K562 (cell line): ENCODE data around the gene GTF2A1. TPM values are rescaled to one million over a fixed set of nuclear protein-coding genes. Genes with fewer than 3 reads are reported as not detected.

ENCODE experiments used
- ATAC-seq: fragments of 200-7000 bp; cut with Tn5 transposase; 3 replicates; pipeline ENCODE4 v1.9.1; 2020; ENCODE audit warnings: moderate library complexity
- BruUV-seq: library from RNA; stranded (reverse); fragments of 400-500 nt; replicated peaks from 2 replicates; lab custom pipeline; 2021; lab: Mats Ljungman, UMichigan
- CTCF ChIA-PET: fragments of 300-600 bp; formaldehyde crosslinking; extraction: SDS; loops from one replicate; lab custom pipeline; 2021; ENCODE audit warnings: low intra/inter-chr PET ratio; lab: Yijun Ruan, JAX
- POLR2A ChIA-PET: fragments of 300-600, 350-650 bp; sonication (Branson Sonifier 250); formaldehyde crosslinking; extraction: SDS; loops from one replicate; lab custom pipeline; 2021; ENCODE audit warnings: antibody characterized with exemption, inconsistent platforms; lab: Yijun Ruan, JAX
- DNase-seq, 4 experiments: peaks; one replicate each; pipeline versions ENCODE4 v3.0.0 to v3.0.0-alpha.2; 2011 to 2018; ENCODE audit warnings: low spot score in 3 of 4, mixed read lengths in 3 of 4; ENCODE audit errors: extremely low read depth in 1 of 4
- FAIRE-seq: peaks from 2 replicates; lab custom pipeline; 2011; peaks lifted over from hg19 to GRCh38; lab: Jason Lieb, UNC
- H2AFZ ChIP-seq: 2 replicates; pipeline ENCODE4 v1.6.0; 2011; ENCODE audit warnings: low read depth, low read length, control low read depth, inconsistent platforms
- H3K27ac ChIP-seq: fragments of 200-600 bp; 3 replicates; pipeline ENCODE4 v1.8.0; 2011; ENCODE audit warnings: low read depth, mild to moderate bottlenecking, control low read depth, inconsistent platforms, low read length, moderate library complexity, mixed read lengths; ENCODE audit errors: extremely low read depth
- H3K27me3 ChIP-seq, 2 experiments: fragments of 300-600 bp in 1 of 2; 2 replicates in 1 of 2; 3 replicates in 1 of 2; pipeline versions ENCODE4 v1.6.0 to v1.8.0; 2011; ENCODE audit warnings: inconsistent platforms in 2 of 2, low read length in 2 of 2, mild to moderate bottlenecking in 1 of 2, mixed read lengths in 1 of 2, moderate library complexity in 1 of 2; ENCODE audit not compliant: control insufficient read depth in 2 of 2, insufficient read depth in 2 of 2
- H3K36me3 ChIP-seq: fragments of 300-600 bp; 3 replicates; pipeline ENCODE4 v1.8.0; 2011; ENCODE audit warnings: mild to moderate bottlenecking, low read length, inconsistent platforms; ENCODE audit not compliant: control insufficient read depth, insufficient read depth
- H3K4me1 ChIP-seq, 2 experiments: fragments of 200-600 bp in 1 of 2; replicated peaks in 1 of 2; 2 replicates in 1 of 2; 3 replicates in 1 of 2; pipeline versions ENCODE4 v1.5.1 to v1.8.0; 2011; ENCODE audit warnings: inconsistent platforms in 2 of 2, low read length in 2 of 2, mild to moderate bottlenecking in 1 of 2, mixed read lengths in 1 of 2, moderate library complexity in 1 of 2; ENCODE audit not compliant: control insufficient read depth in 2 of 2, insufficient read depth in 2 of 2
- H3K4me2 ChIP-seq: 2 replicates; pipeline ENCODE4 v1.6.1; 2011; ENCODE audit warnings: low read length, control low read depth, inconsistent platforms, mixed read lengths; ENCODE audit not compliant: insufficient read depth
- H3K4me3 ChIP-seq: fragments of 200-600 bp; sonication (generic), shearing (Covaris generic); 2 replicates; pipeline ENCODE4 v1.5.1; 2016; ENCODE audit warnings: control low read depth, inconsistent platforms
- H3K79me2 ChIP-seq: fragments of 200-600 bp; 3 replicates; pipeline ENCODE4 v1.8.0; 2011; ENCODE audit warnings: low read length, inconsistent platforms; ENCODE audit not compliant: control insufficient read depth, insufficient read depth
- H3K9ac ChIP-seq, 2 experiments: 2 replicates each; pipeline versions ENCODE4 v1.6.0 to v1.6.1; 2011; ENCODE audit warnings: low read depth in 2 of 2, low read length in 2 of 2, control low read depth in 1 of 2, inconsistent platforms in 1 of 2, mild to moderate bottlenecking in 1 of 2, mixed read lengths in 1 of 2; ENCODE audit not compliant: insufficient read depth in 1 of 2
- H3K9me1 ChIP-seq: one replicate; pipeline ENCODE4 v1.6.0; 2011; ENCODE audit warnings: inconsistent platforms, mild to moderate bottlenecking, low read length, moderate library complexity; ENCODE audit not compliant: control insufficient read depth, insufficient read depth
- H3K9me3 ChIP-seq: replicated peaks from 2 replicates; pipeline ENCODE4 v1.5.1; 2011; ENCODE audit warnings: low read depth, low read length, inconsistent platforms; ENCODE audit not compliant: control insufficient read depth, insufficient read depth
- H4K20me1 ChIP-seq: replicated peaks from 2 replicates; pipeline ENCODE4 v1.6.1; 2011; ENCODE audit warnings: low read length, inconsistent platforms, mixed read lengths; ENCODE audit not compliant: control insufficient read depth, insufficient read depth
- ASH1L ChIP-seq: fragments of 450-650 bp; IDR thresholded peaks from 2 replicates; pipeline ENCODE4 v1.6.1; 2018; ENCODE audit warnings: borderline replicate concordance, mild to moderate bottlenecking, low read depth; ENCODE audit not compliant: partially characterized antibody
- BDP1 ChIP-seq: IDR thresholded peaks from 3 replicates; pipeline ENCODE4 v1.6.1; 2011; ENCODE audit not compliant: insufficient read length, insufficient read depth
- CREBBP ChIP-seq: IDR thresholded peaks from one replicate; pipeline ENCODE4 v1.6.1; 2012; ENCODE audit warnings: low read depth, mild to moderate bottlenecking, control low read depth, inconsistent platforms, low read length
- ERF ChIP-seq: fragments of 450-650 bp; formaldehyde crosslinking; IDR thresholded peaks from 2 replicates; pipeline ENCODE4 v1.4.0; 2020; ENCODE audit warnings: mild to moderate bottlenecking, mixed read lengths
- ETV1 ChIP-seq: fragments of 450-650 bp; conservative IDR thresholded peaks from 2 replicates; pipeline ENCODE4 v1.6.1; 2016; ENCODE audit warnings: missing genetic modification characterization, control low read depth, low read depth, missing compliant biosample characterization
- FOSL1 ChIP-seq: fragments of 200-800 bp; sonication (Bioruptor generic); conservative IDR thresholded peaks from 2 replicates; pipeline ENCODE4 v1.6.1; 2016; ENCODE audit warnings: missing genetic modification characterization, missing compliant biosample characterization
- FOXJ2 ChIP-seq: fragments of 200-800 bp; sonication (Bioruptor generic); IDR thresholded peaks from 2 replicates; pipeline ENCODE4 v1.6.1; 2016; ENCODE audit warnings: missing genetic modification characterization, missing compliant biosample characterization
- FOXK2 ChIP-seq, 2 experiments: fragments of 450-650 bp; IDR thresholded peaks in 1 of 2; conservative IDR thresholded peaks in 1 of 2; 2 replicates each; pipeline ENCODE4 v1.6.1; 2016; ENCODE audit warnings: low read depth in 2 of 2, mild to moderate bottlenecking in 1 of 2
- MYBL2 ChIP-seq, 2 experiments: fragments of 450-650 bp in 1 of 2; sonication (generic) in 1 of 2; formaldehyde crosslinking in 1 of 2; IDR thresholded peaks; 2 replicates each; pipeline versions ENCODE4 v1.6.1 to v1.8.1; 2017 to 2022; ENCODE audit warnings: borderline replicate concordance in 1 of 2, inconsistent platforms in 1 of 2, low read depth in 1 of 2, mild to moderate bottlenecking in 1 of 2, missing genetic modification reagents in 1 of 2, moderate library complexity in 1 of 2
- SNRNP70 ChIP-seq: fragments of 200-400 bp; formaldehyde crosslinking; optimal IDR thresholded peaks from 2 replicates; pipeline ENCODE3; 2017; ENCODE audit warnings: low read depth, low read length
- TCF3 ChIP-seq: sonication (generic); formaldehyde crosslinking; IDR thresholded peaks from 2 replicates; pipeline ENCODE4 v1.4.0; 2020; ENCODE audit warnings: mild to moderate bottlenecking, missing genetic modification reagents
- TOE1 ChIP-seq, 2 experiments: fragments of 450-650 bp in 1 of 2; sonication (generic) in 1 of 2; formaldehyde crosslinking in 1 of 2; IDR thresholded peaks; 2 replicates each; pipeline versions ENCODE4 v1.7.1 to v1.8.0; 2016 to 2022; ENCODE audit warnings: borderline replicate concordance in 2 of 2, mild to moderate bottlenecking in 2 of 2, antibody characterized with exemption in 1 of 2, inconsistent platforms in 1 of 2, low read depth in 1 of 2, missing genetic modification reagents in 1 of 2, moderate library complexity in 1 of 2
- U2AF1 ChIP-seq: fragments of 200-400 bp; formaldehyde crosslinking; optimal IDR thresholded peaks from 2 replicates; pipeline ENCODE3; 2017; ENCODE audit warnings: mild to moderate bottlenecking, low read depth, low read length, moderate library complexity
- WHSC1 ChIP-seq: IDR thresholded peaks from one replicate; pipeline ENCODE4 v1.6.1; 2012; ENCODE audit warnings: low read length, control low read depth, inconsistent platforms
- ZBTB8A ChIP-seq: fragments of 450-650 bp; IDR thresholded peaks from 2 replicates; pipeline ENCODE4 v1.6.1; 2018; ENCODE audit warnings: mild to moderate bottlenecking, moderate library complexity; ENCODE audit not compliant: partially characterized antibody
- ZNF274 ChIP-seq: IDR thresholded peaks from 2 replicates; pipeline ENCODE4 v1.6.1; 2011; ENCODE audit warnings: low read depth, mild to moderate bottlenecking, low read length, moderate library complexity, borderline replicate concordance
- ZNF324 ChIP-seq: fragments of 250-450 bp; sonication (Bioruptor Pico); IDR thresholded peaks from 2 replicates; pipeline ENCODE4 v1.4.0; 2020; ENCODE audit warnings: mild to moderate bottlenecking
- ZNF347 ChIP-seq: fragments of 450-650 bp; formaldehyde crosslinking; IDR thresholded peaks from 2 replicates; pipeline ENCODE4 v1.4.0; 2020; ENCODE audit warnings: low read depth, mild to moderate bottlenecking, moderate library complexity
- WGBS: fragments of 100-300 bp; shearing (Covaris generic); methylation state at CpG from one replicate; pipeline ENCODE4 v1.1.6; 2016; ENCODE audit warnings: low coverage, mixed read lengths; ENCODE audit not compliant: insufficient coverage; ENCODE audit errors: missing lambda C conversion rate; 5-methylcytosine and 5-hydroxymethylcytosine counted together
- in situ Hi-C: fragments of 300-500 bp; cut with MboI; formaldehyde crosslinking; loops from 4 replicates; pipeline ENCODE4 v1.15.0; 2018; ENCODE audit warnings: inconsistent platforms, mixed read lengths
- intact Hi-C: fragments of 100-400 bp; cut with micrococcal nuclease; formaldehyde crosslinking; loops from 2 replicates; pipeline ENCODE4 v1.14.2; 2022
- polyA plus RNA-seq, 8 experiments: library from polyadenylated mRNA; depleted of rRNA in 4 of 8; stranded (reverse) in 5 of 8; unstranded in 3 of 8; fragments of >200 nt; fragmentation: Nextera tagmentation in 2 of 8; fragmentation: Illumina TruSeq in 1 of 8; extraction: Ambion mirVana in 2 of 8; extraction: Trizol in 1 of 8; gene quantifications; 2 replicates each; pipeline versions ENCODE4 v1.2.1 to v1.2.3, GENCODE V29; 2011 to 2014; ENCODE audit warnings: inconsistent platforms in 1 of 8, missing spikeins in 1 of 8
- total RNA-seq, 7 experiments: library from RNA; depleted of rRNA in 6 of 7; stranded (reverse); fragments of >200 nt in 6 of 7; fragmentation: Illumina TruSeq in 2 of 7; extraction: Trizol in 2 of 7; gene quantifications; 2 replicates each; pipeline versions ENCODE4 v1.2.1 to v1.2.3, GENCODE V29; 2011 to 2021; ENCODE audit warnings: low replicate concordance in 1 of 7
- TF ChIP-seq, protein P1 (sequence below), 2 experiments: fragments of 450-650 bp; conservative IDR thresholded peaks; 2 replicates each; pipeline ENCODE4 v1.6.1; 2017; ENCODE audit warnings: mild to moderate bottlenecking in 2 of 2, moderate library complexity in 2 of 2
- TF ChIP-seq, protein P2 (sequence below): sonication (generic); formaldehyde crosslinking; IDR thresholded peaks from 2 replicates; pipeline ENCODE4 v1.8.0; 2022; ENCODE audit warnings: mild to moderate bottlenecking, missing genetic modification reagents

The GTF2A1 gene
- total and polyA plus RNA-seq, 9 of the 15 experiments (the other 6 are each of a cell fraction or from before 2014, with no cell fraction given) = 3.4 to 22.8 (median 14.7) TPM

DNA sequence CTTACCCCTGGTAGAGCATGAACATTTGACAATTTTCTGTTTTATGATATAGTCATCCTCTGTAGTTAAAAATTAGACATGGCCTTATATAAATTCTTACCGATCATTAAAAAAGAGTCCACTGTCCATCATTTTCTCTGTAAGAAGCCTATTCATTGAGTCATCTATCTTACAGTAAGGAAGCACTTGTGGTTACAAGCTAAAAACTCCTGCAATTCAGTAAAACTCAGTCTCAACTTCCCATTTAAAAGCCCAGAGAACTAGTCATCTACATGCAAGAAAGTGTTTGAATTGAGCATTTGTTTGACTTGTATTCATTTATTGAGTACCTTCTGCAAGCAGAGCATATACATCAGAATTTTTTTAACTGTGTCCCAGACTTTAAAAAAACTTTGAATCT lies 63.3 kb downstream of the GTF2A1 start (continued):
- TF ChIP-seq, protein P1, sequence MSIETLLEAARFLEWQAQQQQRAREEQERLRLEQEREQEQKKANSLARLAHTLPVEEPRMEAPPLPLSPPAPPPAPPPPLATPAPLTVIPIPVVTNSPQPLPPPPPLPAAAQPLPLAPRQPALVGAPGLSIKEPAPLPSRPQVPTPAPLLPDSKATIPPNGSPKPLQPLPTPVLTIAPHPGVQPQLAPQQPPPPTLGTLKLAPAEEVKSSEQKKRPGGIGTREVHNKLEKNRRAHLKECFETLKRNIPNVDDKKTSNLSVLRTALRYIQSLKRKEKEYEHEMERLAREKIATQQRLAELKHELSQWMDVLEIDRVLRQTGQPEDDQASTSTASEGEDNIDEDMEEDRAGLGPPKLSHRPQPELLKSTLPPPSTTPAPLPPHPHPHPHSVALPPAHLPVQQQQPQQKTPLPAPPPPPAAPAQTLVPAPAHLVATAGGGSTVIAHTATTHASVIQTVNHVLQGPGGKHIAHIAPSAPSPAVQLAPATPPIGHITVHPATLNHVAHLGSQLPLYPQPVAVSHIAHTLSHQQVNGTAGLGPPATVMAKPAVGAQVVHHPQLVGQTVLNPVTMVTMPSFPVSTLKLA (conservative IDR thresholded peaks at IDR 0.05) = no peak
- TF ChIP-seq MYBL2 (IDR thresholded peaks at IDR 0.05; ENCODE audit: low read depth) (no peak), MYBL2 (CRISPR knock-in tag; IDR thresholded peaks at IDR 0.05; ENCODE audit: borderline replicate concordance) (no peak), ZBTB8A (no peak)

DNA sequence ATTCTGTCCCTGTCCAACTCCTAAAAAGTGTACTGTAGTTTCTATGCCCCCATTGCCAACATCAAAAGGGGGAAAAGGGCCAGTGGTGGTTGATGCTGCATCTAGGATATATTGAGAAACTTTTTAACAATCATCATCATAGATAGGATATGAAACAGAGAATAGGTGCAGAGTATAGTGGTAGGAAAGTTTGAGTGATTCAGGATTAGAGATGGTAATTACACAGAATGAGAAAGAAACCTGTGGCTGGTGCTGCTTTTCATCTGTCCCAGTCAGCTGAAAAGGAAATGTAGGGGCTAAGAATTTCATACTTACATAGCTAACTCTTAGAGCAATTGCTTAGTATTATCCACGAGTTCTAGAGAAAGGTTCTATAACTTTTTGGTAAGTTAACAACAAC lies 67.6 kb downstream of the GTF2A1 start:
- intact Hi-C loops = no loop called here
- ATAC-seq = no peak
- DNase-seq = no peak
- BruUV-seq = no TSS peak
- Histone ChIP-seq H3K9ac (no peak overlapping the region), H2AFZ (no peak overlapping the region), H3K27ac (no peak overlapping the region), H3K79me2 (no peaks in the 10 kb centered on the region), H3K4me2 (no peak overlapping the region), H3K9me3 (no peaks in the 10 kb centered on the region), H3K4me1 (no peaks in the 10 kb centered on the region), H3K9me1 (no peaks in the 10 kb centered on the region), H3K4me3 (no peak overlapping the region), H3K36me3 (no peaks in the 10 kb centered on the region), H3K27me3 (no peaks in the 10 kb centered on the region), H4K20me1 (no peaks in the 10 kb centered on the region)
- no peak for FAIRE-seq
- in situ Hi-C loops = no loop called here
- ChIA-PET POLR2A (no interaction called here), CTCF (no interaction called here)
- WGBS = 7% methylated on average over 1 of the region's 1 CpG
- TF ChIP-seq U2AF1 (no peak), TOE1 (IDR thresholded peaks at IDR 0.05; ENCODE audit: borderline replicate concordance) (no peak), TOE1 (CRISPR knock-in tag; IDR thresholded peaks at IDR 0.05; ENCODE audit: borderline replicate concordance, low read depth) (no peak), ZNF347 (no peak), TCF3 (no peak), FOXK2 (conservative IDR thresholded peaks at IDR 0.05 in 1 of 2, IDR thresholded peaks at IDR 0.05 in 1 of 2; ENCODE audit: low read depth in 2 of 2) (no peak), ZNF274 (no peak), BDP1 (no peak), ETV1 (tag) (no peak), CREBBP (no peak), WHSC1 (no peak), SNRNP70 (no peak), FOSL1 (tag) (no peak), FOXJ2 (no peak), ASH1L (no peak), ZNF324 (CRISPR knock-in tag) (no peak), ERF (CRISPR knock-in tag) (no peak)
- TF ChIP-seq, protein P2, sequence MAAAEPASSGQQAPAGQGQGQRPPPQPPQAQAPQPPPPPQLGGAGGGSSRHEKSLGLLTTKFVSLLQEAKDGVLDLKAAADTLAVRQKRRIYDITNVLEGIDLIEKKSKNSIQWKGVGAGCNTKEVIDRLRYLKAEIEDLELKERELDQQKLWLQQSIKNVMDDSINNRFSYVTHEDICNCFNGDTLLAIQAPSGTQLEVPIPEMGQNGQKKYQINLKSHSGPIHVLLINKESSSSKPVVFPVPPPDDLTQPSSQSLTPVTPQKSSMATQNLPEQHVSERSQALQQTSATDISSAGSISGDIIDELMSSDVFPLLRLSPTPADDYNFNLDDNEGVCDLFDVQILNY (CRISPR knock-in tag) = no peak
